Head of caudate nucleus (tissue), 42 donors: Measurements from ENCODE around the gene MARK2.
"Not testable (repeated sequence)": the region's sequence is repeated elsewhere in the genome, so short reads cannot be mapped to it uniquely, and the experiment has no call there.

Source experiments
- DNase-seq, 42 donors: peaks; one replicate each; pipeline versions ENCODE4 v3.0.0 to v3.0.0-alpha.2; 2020 to 2021; ENCODE audit warnings: mixed read lengths in 7 of 42
- intact Hi-C: fragments of 100-400 bp; cut with DNase I; formaldehyde crosslinking; loops from one replicate; pipeline ENCODE4 v1.15.0; 2022

MARK2 gene

GRCh38 chr11:63845911-63846310 is 7.0 kb downstream of the MARK2 start:
- DNase-seq: peak in 1 of 42 donors; percentile 30
- intact Hi-C loops: no loop called here

GRCh38 chr11:63846897-63847296 is 8.0 kb downstream of the MARK2 start:
- DNase-seq: peak in 1 of 42 donors; percentile 1
- intact Hi-C loops: no loop called here

- intact Hi-C loops: no loop called here
- DNase-seq: peak in 1 of 42 donors; percentile 10
These were observed 8.5 kb downstream of the MARK2 start for GRCh38 chr11:63847363-63847762.

GRCh38 chr11:63849691-63850090 is 10.8 kb downstream of the MARK2 start:
- intact Hi-C loops: no loop called here
- no peak for DNase-seq

- intact Hi-C loops: no loop called here
- DNase-seq: peak in 1 of 42 donors; percentile 17
These were observed 12.0 kb downstream of the MARK2 start for GRCh38 chr11:63850920-63851319.

GRCh38 chr11:63851364-63851763 is 12.5 kb downstream of the MARK2 start:
- DNase-seq: no peak
- intact Hi-C loops: no loop called here

- peak in 1 of 42 donors; percentile 30 for DNase-seq
- intact Hi-C loops: no loop called here
These were observed 14.6 kb downstream of the MARK2 start for GRCh38 chr11:63853476-63853875.

GRCh38 chr11:63854696-63855095 is 15.8 kb downstream of the MARK2 start:
- no peak for DNase-seq
- intact Hi-C loops: no loop called here

- intact Hi-C loops: no loop called here
- no peak for DNase-seq
These were observed 17.1 kb downstream of the MARK2 start for GRCh38 chr11:63855975-63856374.

GRCh38 chr11:63858628-63859550 is 20.0 kb downstream of the MARK2 start:
- intact Hi-C loops: no loop called here
- DNase-seq: peak in 3 of 42 donors; percentile 26 to 55 (median 53)

- intact Hi-C loops: no loop called here
- DNase-seq: no peak
These were observed 24.0 kb downstream of the MARK2 start for GRCh38 chr11:63862923-63863322.

GRCh38 chr11:63863620-63864019 is 24.7 kb downstream of the MARK2 start:
- intact Hi-C loops, DNase-seq: not testable (repeated sequence)

- peak in 8 of 42 donors; percentile 31 to 57 (median 40) for DNase-seq
- intact Hi-C loops: no loop called here
These were observed 27.3 kb downstream of the MARK2 start for GRCh38 chr11:63866211-63866610.

- DNase-seq: no peak
- intact Hi-C loops: no loop called here
These were observed 28.6 kb downstream of the MARK2 start for GRCh38 chr11:63867511-63867910.

GRCh38 chr11:63868399-63869064 is 29.6 kb downstream of the MARK2 start:
- intact Hi-C loops: no loop called here
- no peak for DNase-seq

- DNase-seq: peak in 5 of 42 donors; percentile 9 to 55 (median 52)
- intact Hi-C loops: no loop called here
These were observed 30.3 kb downstream of the MARK2 start for GRCh38 chr11:63869171-63869591.

- intact Hi-C loops: no loop called here
- DNase-seq: no peak
These were observed 30.8 kb downstream of the MARK2 start for GRCh38 chr11:63869683-63870082.

- no peak for DNase-seq
- intact Hi-C loops: no loop called here
These were observed 31.6 kb downstream of the MARK2 start for GRCh38 chr11:63870351-63871140.

- DNase-seq: peak; percentile 44 to 92 (median 78)
- intact Hi-C loops: no loop called here
These were observed 33.3 kb downstream of the MARK2 start for GRCh38 chr11:63871962-63872799.
